ENCODE results near the gene TMEM126B.

The TMEM126B gene

GRCh38 chr11:85685820-85686459, 57.5 kb downstream of the TMEM126B start, which contains the start of gene CCDC89:
TSS of gene CCDC89 (minus strand) at chr11:85686195. CDS start at chr11:85686130, 65 bp downstream.
- DNase-seq = no peak

Data from stimulated activated CD4-positive, alpha-beta T cell treated with anti-CD3 and anti-CD28 coated beads, Interleukin-1b, Interleukin-23, amount 100 ng/mL, for 48 hours (primary cell).